ENCODE measurements around the gene MAMLD1. TPM values are rescaled to one million over a fixed set of nuclear protein-coding genes. Genes with fewer than 3 reads are reported as not detected.

MAMLD1 gene
- total RNA-seq, 2 donors from 2014 or later = 3.4 to 5.6 TPM

GRCh38 chrX:150446995-150447394 is 83.9 kb downstream of the MAMLD1 start:
- 57 to 64% methylated on average over 1 of the region's 1 CpG for WGBS, 2 donors
- no peak overlapping the region for H3K4me3 ChIP-seq
- no peaks in the 10 kb centered on the region for H3K36me3 ChIP-seq (replicated peaks in 1 of 2; ENCODE audit: insufficient read depth in 1 of 2, low read depth in 2 of 2)
- H3K4me1 ChIP-seq = no peaks in the 10 kb centered on the region
- no peaks in the 10 kb centered on the region for H3K9me3 ChIP-seq
- no peak overlapping the region for H3K27ac ChIP-seq
- no peak for TF ChIP-seq CTCF (IDR thresholded peaks at IDR 0.05)
- no peaks in the 10 kb centered on the region for H3K27me3 ChIP-seq
- no peak for DNase-seq
- intact Hi-C loops (cut with DNase I) = no loop called here
- no peak for ATAC-seq

GRCh38 chrX:150449313-150449712 is 86.2 kb downstream of the MAMLD1 start:
- intact Hi-C loops (cut with DNase I) = no loop called here
- H3K27me3 ChIP-seq = no peaks in the 10 kb centered on the region

GRCh38 chrX:150450519-150451177 is 87.5 kb downstream of the MAMLD1 start:
- Histone ChIP-seq H3K27ac (no peak overlapping the region), H3K4me3 (no peak overlapping the region), H3K9me3 (no peaks in the 10 kb centered on the region), H3K27me3 (no peaks in the 10 kb centered on the region), H3K4me1 (no peaks in the 10 kb centered on the region), H3K36me3 (replicated peaks in 1 of 2; ENCODE audit: insufficient read depth in 1 of 2, low read depth in 2 of 2) (no peaks in the 10 kb centered on the region)
- ATAC-seq (no peak), DNase-seq (no peak)
- intact Hi-C loops (cut with DNase I) = no loop called here
- TF ChIP-seq CTCF (IDR thresholded peaks at IDR 0.05) (no peak), POLR2A (IDR thresholded peaks at IDR 0.05) (no peak)
- WGBS, 2 donors = 64 to 89% methylated on average over 2 to 5 of the region's 5 CpGs

More at GRCh38 chrX:150449313-150449712, 86.2 kb downstream of the MAMLD1 start:
- H3K4me1 ChIP-seq = no peaks in the 10 kb centered on the region
- no peak for DNase-seq
- 91 to 100% methylated on average over 2 to 5 of the region's 5 CpGs for WGBS, 2 donors
- H3K9me3 ChIP-seq = no peaks in the 10 kb centered on the region
- H3K27ac ChIP-seq = no peak overlapping the region
- TF ChIP-seq CTCF (IDR thresholded peaks at IDR 0.05) = no peak
- no peak for TF ChIP-seq POLR2A (IDR thresholded peaks at IDR 0.05)
- H3K36me3 ChIP-seq (replicated peaks in 1 of 2; ENCODE audit: insufficient read depth in 1 of 2, low read depth in 2 of 2) = no peaks in the 10 kb centered on the region
- ATAC-seq = no peak
- H3K4me3 ChIP-seq = no peak overlapping the region

GRCh38 chrX:150451953-150452352 is 88.8 kb downstream of the MAMLD1 start:
- Histone ChIP-seq H3K27me3 (no peaks in the 10 kb centered on the region), H3K4me3 (no peak overlapping the region), H3K27ac (no peak overlapping the region), H3K36me3 (replicated peaks in 1 of 2; ENCODE audit: insufficient read depth in 1 of 2, low read depth in 2 of 2) (no peaks in the 10 kb centered on the region), H3K9me3 (no peaks in the 10 kb centered on the region), H3K4me1 (no peaks in the 10 kb centered on the region)
- WGBS, 2 donors = 93 to 96% methylated on average over 3 of the region's 3 CpGs
- DNase-seq (no peak), ATAC-seq (no peak)
- intact Hi-C loops (cut with DNase I) = no loop called here
- TF ChIP-seq POLR2A (IDR thresholded peaks at IDR 0.05) = no peak
- no peak for TF ChIP-seq CTCF (IDR thresholded peaks at IDR 0.05)

GRCh38 chrX:150454083-150454482 is 91.0 kb downstream of the MAMLD1 start:
- DNase-seq = no peak
- no peaks in the 10 kb centered on the region for H3K9me3 ChIP-seq
- no peak for ATAC-seq
- no peak for TF ChIP-seq CTCF (IDR thresholded peaks at IDR 0.05)
- no peak for TF ChIP-seq POLR2A (IDR thresholded peaks at IDR 0.05)
- no peaks in the 10 kb centered on the region for H3K4me1 ChIP-seq
- no peaks in the 10 kb centered on the region for H3K27me3 ChIP-seq
- no peak overlapping the region for H3K4me3 ChIP-seq
- intact Hi-C loops (cut with DNase I) = no loop called here
- H3K36me3 ChIP-seq (replicated peaks in 1 of 2; ENCODE audit: insufficient read depth in 1 of 2, low read depth in 2 of 2) = no peaks in the 10 kb centered on the region
- H3K27ac ChIP-seq = no peak overlapping the region

Data from body of pancreas (tissue), 4 donors.